ENCODE results near the gene USP13. TPM values are rescaled to one million over a fixed set of nuclear protein-coding genes. Genes with fewer than 3 reads are reported as not detected.

The USP13 gene
- total and polyA plus RNA-seq, 2 donors (not counting 3 experiments of a cell fraction or from before 2014, with no cell fraction given) = 5.8 to 24.0 TPM

DNA sequence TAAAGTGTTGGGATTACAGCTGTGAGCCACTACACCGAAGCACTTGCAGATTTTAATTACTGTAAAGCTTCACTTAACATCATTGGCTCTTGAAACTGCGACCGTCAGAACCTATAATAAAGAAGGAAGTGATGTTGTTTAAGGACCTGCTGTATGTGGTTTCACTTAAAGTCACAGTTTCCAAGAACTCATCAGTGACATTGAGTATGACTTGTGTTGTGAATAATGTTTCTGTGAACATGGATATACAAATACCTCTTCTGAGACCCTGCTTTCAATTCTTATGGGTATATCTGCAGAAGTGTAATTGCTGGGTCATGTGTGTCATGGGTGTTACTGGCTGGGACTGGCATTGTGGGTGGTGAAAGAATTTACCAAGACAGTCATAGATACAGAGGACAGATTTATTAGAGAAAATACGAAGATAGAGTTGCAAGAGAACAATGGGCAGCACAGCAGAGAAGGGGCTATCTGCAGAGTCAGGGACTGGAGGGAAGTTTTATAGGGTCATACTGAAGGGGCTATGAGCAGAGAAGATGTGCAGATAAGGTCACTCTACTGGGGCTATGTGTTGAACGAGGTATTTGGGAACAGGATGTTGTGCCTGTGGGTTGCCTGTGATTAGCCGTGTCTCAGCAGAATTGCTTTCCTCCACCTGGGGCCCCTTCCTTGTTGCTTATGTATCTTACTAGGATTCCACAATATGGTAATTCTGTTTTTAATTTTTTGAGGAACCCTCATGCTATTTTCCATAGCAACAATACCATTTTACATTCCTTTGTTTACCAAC is 43.7 kb upstream of the USP13 start:
- intact Hi-C loops (cut with micrococcal nuclease) (loop anchor here (10.0 kb wide), 1 partner anchor 996 kb away; the partner anchor contains the start of gene TTC14), dilution Hi-C loops (cut with MboI; ENCODE audit: extremely low pct_ligation_motif_present, low sequenced_read_pairs) (no loop called here)
- ChIA-PET CTCF (no interaction called here), POLR2A (no interaction called here)
- no peak overlapping the region for H3K27ac ChIP-seq (ENCODE audit: insufficient read depth, low read depth, low read length)
- H3K9ac ChIP-seq (replicated peaks; ENCODE audit: extremely low read depth, insufficient read depth, low read length) = no peak overlapping the region
- H4K20me1 ChIP-seq (replicated peaks; ENCODE audit: control insufficient read depth, extremely low read depth, insufficient read depth, low read length) = no peaks in the 10 kb centered on the region
- DNase-seq (ENCODE audit: low read depth, low spot score) (no peak), FAIRE-seq (no peak)
- H3K27me3 ChIP-seq (ENCODE audit: control insufficient read depth in 2 of 2, insufficient read depth in 2 of 2, low read length in 2 of 2) = no peaks in the 10 kb centered on the region
- no peaks in the 10 kb centered on the region for H3K9me3 ChIP-seq (replicated peaks; ENCODE audit: control insufficient read depth, insufficient read depth, low read length)
- BruUV-seq (replicated peaks) = no TSS peak
- peaks cover 17% of the 10 kb centered on the region for H3K79me2 ChIP-seq (ENCODE audit: control insufficient read depth, insufficient read depth, low read length)
- H3K4me3 ChIP-seq (replicated peaks in 1 of 3; ENCODE audit: insufficient read depth in 1 of 3, low read depth in 1 of 3, low read length in 3 of 3) = no peak overlapping the region
- no peaks in the 10 kb centered on the region for H3K36me3 ChIP-seq (ENCODE audit: control insufficient read depth in 2 of 2, extremely low read depth in 1 of 2, insufficient read depth in 2 of 2, low read length in 2 of 2)
- H2AFZ ChIP-seq (ENCODE audit: low read depth, low read length) = no peak overlapping the region
- H3K4me2 ChIP-seq (ENCODE audit: insufficient read depth, low read length) = no peak overlapping the region
- H3K4me1 ChIP-seq (ENCODE audit: control insufficient read depth, extremely low read depth, insufficient read depth, low read length) = peaks cover 20% of the 10 kb centered on the region
- TF ChIP-seq, protein P1, sequence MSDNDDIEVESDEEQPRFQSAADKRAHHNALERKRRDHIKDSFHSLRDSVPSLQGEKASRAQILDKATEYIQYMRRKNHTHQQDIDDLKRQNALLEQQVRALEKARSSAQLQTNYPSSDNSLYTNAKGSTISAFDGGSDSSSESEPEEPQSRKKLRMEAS (IDR thresholded peaks at IDR 0.05; ENCODE audit: insufficient read depth, insufficient read length) = no peak
- no peak for TF ChIP-seq POLR2A (IDR thresholded peaks at IDR 0.05; ENCODE audit: low read depth, low read length)
- TF ChIP-seq POLR2AphosphoS5 (IDR thresholded peaks at IDR 0.05; ENCODE audit: insufficient read depth, low read depth, low read length) = no peak
- TF ChIP-seq GATA2 (IDR thresholded peaks at IDR 0.05; ENCODE audit: insufficient read depth, insufficient read length, low read depth, low read length) = no peak
- TF ChIP-seq MYC (IDR thresholded peaks at IDR 0.05; ENCODE audit: low read depth, low read length) = no peak
- TF ChIP-seq JUN (IDR thresholded peaks at IDR 0.05; ENCODE audit: borderline replicate concordance, insufficient read depth, insufficient read length, low read depth) = no peak
- no peak for TF ChIP-seq FOS (IDR thresholded peaks at IDR 0.05; ENCODE audit: borderline replicate concordance, insufficient read depth, low read length)
- TF ChIP-seq, protein P2, sequence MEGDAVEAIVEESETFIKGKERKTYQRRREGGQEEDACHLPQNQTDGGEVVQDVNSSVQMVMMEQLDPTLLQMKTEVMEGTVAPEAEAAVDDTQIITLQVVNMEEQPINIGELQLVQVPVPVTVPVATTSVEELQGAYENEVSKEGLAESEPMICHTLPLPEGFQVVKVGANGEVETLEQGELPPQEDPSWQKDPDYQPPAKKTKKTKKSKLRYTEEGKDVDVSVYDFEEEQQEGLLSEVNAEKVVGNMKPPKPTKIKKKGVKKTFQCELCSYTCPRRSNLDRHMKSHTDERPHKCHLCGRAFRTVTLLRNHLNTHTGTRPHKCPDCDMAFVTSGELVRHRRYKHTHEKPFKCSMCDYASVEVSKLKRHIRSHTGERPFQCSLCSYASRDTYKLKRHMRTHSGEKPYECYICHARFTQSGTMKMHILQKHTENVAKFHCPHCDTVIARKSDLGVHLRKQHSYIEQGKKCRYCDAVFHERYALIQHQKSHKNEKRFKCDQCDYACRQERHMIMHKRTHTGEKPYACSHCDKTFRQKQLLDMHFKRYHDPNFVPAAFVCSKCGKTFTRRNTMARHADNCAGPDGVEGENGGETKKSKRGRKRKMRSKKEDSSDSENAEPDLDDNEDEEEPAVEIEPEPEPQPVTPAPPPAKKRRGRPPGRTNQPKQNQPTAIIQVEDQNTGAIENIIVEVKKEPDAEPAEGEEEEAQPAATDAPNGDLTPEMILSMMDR (IDR thresholded peaks at IDR 0.05; ENCODE audit: extremely low read depth in 1 of 2, insufficient read depth in 1 of 2, low read depth in 1 of 2, low read length in 2 of 2) = no peak
- TF ChIP-seq EZH2 (IDR thresholded peaks at IDR 0.05; ENCODE audit: borderline replicate concordance, low read depth, low read length, severe bottlenecking) = no peak
- H3K9me1 ChIP-seq (replicated peaks; ENCODE audit: control insufficient read depth, extremely low read depth, insufficient read depth, low read length) = no peaks in the 10 kb centered on the region

Measured in endothelial cell of umbilical vein (primary cell).